ENCODE data around the gene DDX54.

- TF ChIP-seq CTCF (IDR thresholded peaks at IDR 0.05), result no peak
- no peak for TF ChIP-seq ZFX (IDR thresholded peaks at IDR 0.05; ENCODE audit: borderline replicate concordance)
Measured at GRCh38 chr12:113133036-113133435, 52.2 kb downstream of the DDX54 start.

Data from 22Rv1 (cell line).